ENCODE results near the gene C1orf94.
"Not testable (repeated sequence)": the region's sequence is repeated elsewhere in the genome, so short reads cannot be mapped to it uniquely, and the experiment has no call there.

The C1orf94 gene

DNA sequence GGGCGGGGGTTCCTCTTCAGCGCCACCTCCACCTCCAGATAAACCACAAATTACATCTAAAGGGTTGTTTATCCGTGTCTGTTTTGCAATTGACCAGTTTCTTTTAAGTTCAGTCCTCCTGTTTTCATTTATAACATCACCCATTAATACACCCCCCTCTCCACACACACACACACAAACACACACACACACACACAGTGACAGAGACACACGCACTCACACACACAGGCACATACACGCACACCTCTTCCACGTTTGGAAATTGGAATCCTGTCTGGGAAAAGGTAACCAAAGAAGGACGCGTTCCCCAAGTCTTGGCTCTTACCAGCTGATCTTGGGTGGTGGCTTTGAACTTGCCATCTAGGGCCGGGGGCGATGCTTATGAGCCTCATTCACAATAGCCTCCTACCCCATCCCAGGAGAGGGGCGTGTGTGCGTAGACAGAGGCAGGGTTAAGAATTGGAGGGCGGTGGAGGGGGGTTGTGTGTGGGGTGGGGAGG lies 11.2 kb upstream of the C1orf94 start:
- DNase-seq, result no peak

DNA sequence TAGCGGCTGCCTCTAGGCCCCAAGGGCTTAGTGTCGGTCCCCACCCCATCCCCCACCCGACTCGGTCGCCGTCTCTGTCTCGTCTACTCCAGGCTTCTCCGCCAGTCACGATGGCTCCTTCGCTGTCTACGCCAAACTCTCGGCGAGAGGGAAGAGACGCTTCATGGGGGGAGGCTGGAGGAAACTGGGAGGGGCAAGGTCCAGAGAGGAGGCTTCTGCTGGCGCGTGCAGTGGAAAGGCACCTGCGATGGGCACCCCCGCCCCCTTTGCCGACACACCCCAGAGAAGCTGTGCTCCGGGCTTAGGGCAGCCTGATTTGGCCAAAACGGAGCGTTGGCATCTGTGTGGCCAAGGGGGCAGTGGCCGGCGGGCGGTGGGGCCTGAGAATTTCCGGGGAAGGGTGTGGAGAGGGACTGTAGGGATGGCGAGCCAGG lies 10.5 kb upstream of the C1orf94 start:
- no peak for DNase-seq

DNA sequence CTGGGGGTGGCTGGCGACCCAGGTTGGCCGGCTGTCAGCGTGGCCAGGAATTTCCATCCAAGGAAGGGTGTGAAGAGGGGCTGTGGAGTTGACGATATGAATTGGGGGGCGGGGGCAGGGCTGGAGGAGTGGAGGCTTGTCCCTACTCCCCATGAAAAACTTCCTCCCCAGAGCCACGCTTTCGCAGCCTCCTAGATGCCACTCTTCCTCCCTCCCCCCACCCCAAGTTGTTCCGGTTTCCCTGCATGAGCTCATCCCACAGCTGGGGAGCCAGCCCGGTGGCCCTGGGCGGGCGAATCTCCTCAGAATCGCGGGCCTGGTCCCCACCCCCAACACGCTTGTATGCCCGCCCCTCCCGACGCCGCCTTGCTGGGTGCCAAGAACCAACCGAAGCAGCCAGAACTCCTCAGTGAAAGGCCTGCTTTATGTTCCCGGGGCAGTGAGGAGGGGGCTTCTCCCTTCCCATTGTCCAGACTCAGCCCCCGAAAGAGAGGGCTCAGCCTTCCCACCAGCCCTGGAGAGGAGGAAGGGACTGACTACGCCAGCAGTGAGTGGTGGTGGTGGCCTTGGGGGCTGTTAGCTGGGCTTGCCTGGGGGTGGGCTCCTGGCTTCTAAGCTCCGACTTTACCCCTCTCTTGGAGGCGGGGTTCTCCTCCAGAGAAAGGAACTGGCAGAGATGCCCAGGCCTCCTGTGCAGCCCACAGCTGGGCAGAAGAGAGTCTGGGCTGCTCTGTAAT lies 9.9 kb upstream of the C1orf94 start:
- DNase-seq, result no peak

DNA sequence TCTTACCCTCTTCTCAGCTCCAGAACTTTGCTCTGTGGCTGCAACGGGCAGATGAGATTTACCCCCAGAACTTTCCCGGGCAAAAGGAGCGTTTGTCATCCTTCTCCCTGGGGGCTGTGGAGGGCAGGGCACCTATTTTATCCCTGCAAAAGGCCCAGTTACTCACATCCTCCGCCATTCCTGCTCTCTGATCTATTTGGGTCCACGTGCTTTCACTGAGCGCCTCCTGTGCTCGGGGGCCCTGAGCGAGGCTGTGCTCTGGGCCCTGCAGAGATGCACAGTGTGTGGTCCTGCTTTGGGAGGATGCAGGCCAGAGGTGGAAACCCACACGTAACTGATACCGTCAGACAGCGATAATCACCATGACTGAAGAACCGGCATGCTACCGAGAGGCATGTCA lies 9.3 kb upstream of the C1orf94 start:
- DNase-seq, result no peak

DNA sequence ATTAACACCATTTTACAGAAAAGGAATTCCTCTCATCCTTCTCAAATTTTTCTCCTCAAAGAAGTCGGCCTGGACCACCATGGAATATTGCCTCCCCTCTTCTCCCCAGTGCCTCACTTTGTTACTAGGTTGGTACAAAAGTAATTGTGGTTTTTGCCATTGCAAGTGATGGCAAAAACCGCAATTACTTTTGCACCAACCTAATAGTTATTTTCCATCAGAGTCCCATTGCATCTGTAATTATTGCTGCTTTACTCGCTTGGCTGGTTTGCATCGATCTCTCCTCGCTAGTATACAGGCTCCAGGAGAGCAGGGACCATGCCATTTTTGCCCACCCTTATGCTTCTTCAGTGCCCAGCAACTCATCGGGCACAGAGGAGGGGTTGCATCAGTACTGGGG lies 963 bp upstream of the C1orf94 start:
- no peak for DNase-seq

DNA sequence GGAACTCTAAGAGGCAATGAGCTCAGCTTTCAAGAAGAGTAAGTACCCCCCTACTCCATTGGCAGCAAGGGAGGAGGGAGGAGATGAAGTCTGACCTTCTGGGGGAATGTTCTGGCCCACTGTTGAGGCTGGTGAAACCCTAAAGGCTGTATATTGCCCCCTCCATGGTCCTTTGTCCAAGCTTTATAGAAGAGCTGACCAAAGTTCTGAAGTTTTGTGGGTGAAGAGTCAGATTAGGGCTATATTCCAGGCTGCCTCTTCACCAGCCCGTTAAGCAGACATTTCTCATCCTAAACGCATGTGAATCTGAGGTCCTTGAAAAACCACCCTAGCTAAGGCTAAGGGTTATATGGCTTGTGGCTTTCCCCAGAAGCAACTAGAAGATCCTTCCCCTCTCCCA lies 1.4 kb downstream of the C1orf94 start:
- no peak for DNase-seq

DNA sequence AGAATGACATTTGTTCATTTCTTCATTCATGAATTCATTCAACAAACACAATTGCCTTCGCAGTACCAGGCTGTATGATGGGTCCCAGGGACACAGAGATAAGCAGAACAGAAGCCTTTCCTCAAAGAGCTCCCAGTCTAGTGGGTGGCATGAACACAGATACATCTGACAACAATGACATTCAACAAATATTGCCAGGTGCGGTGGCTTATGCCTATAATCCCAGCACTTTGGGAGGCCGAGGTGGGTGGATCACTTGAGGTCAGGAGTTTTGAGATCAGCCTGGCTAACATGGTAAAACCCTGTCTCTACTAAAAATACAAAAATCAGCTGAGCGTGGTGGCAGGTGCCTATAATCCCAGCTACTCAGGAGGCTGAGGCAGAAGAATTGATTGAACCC lies 6.7 kb downstream of the C1orf94 start:
- DNase-seq, result not testable (repeated sequence)

DNA sequence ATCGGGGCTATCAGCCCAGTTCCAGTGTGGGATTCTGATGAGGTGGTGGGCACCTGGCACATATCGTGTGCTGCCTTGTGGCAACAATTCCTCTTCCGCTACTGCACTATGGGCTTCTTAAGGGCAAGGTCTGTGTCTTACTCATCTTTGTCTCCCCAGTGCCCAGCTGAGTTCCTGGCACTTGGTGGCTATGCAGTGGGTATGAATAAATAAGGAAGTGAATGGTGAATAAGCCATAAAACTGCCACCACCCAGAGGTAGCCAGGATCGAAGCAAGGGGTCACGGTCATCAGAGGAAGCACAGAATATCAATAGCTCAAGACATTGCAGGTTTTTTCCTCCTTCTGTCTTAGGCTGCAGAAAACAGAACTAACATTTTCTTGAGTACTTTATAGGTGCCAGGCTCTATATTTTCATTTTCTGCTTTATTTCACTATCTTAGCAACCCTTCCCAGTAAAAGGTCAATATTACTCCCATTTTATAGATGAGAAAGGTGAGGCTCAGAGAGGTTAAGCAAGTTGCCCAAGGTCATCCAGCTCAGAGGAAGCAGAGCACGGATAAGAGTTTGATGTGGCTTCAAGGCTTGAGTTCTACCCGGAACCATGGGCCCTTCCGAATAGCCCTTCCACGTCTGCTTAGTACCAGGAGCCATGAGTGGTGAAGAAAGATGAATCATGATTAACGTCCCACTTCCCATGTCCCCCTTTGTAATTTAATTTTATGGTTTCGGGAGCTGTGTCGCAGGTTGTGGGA lies 10.2 kb downstream of the C1orf94 start:
- no peak for DNase-seq

DNA sequence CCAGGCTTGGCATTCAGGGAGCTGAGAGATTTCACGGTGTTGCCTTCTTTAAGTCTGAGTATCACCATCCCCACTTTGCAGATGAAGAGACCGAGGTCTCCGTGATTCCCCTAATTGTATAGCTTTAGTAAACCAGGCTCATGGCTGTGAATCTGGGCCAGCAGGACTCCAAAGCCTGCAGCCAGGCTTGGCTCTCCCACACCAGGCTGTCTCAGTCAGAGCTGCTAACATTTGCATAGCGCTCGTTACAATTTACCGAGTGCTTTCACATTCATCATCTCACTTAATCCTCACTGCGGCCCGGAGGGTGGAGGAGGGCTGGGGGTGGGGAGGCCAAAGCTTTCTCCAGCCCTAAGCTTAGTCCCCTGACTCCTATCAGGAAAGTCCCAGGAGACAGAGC lies 11.7 kb downstream of the C1orf94 start:
- no peak for DNase-seq

DNA sequence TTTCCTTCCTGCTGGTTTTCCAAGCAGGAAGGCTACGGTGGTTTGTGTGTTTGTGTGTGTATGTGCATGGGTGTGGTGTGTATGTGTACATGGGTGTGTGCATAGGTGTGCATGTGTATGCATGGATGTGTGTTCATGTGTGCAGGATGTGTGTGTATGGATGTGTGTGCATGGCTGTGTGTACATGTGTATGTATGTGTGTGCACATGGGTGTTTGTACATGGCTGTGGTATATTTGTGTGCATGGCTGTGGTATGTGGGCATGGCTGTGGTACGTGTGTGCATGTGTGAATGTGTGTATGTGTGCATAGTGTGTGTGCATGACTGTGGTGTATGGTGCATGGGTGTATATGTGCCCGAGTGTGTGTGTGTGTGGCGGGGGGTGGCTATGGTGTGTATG lies 12.3 kb downstream of the C1orf94 start:
- no peak for DNase-seq

DNA sequence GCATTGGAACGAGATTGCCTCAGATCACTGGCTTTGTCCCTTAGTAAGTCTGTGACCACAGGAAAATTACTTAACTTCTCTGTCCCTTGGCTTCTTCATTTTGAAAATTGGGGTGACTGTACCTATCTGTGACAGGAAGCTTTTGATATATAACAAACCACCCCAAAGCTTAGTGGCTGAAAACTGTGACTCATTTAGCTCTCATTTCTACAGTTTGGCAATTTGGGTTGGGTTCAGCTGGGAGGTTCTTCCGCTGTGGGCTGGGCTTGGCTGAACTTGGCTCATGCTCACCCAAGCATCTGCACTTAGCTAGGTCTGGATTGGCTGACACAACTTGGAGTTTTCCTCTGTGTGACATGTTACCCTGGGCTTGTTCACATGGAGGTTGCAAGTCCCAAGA lies 14.0 kb downstream of the C1orf94 start:
- DNase-seq, result no peak

DNA sequence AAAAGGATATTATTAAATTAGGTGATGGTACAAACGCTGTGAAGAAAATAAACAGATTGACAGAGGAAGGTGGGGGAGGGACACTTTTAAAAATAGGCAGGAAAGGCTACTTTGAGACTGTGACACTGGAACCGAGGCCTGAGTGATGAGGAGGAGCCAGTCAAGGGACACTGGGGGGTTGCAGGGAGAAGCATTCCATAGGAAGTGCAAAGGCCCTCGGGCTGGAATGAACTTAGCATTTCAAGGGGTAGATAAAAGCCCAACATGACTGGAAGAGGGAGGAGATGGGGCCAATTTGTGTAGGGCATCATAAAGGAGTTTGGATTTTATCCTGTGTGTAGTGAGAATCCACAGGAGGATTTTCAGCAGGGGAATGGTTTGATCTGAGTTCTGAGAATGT lies 15.9 kb downstream of the C1orf94 start:
- no peak for DNase-seq

DNA sequence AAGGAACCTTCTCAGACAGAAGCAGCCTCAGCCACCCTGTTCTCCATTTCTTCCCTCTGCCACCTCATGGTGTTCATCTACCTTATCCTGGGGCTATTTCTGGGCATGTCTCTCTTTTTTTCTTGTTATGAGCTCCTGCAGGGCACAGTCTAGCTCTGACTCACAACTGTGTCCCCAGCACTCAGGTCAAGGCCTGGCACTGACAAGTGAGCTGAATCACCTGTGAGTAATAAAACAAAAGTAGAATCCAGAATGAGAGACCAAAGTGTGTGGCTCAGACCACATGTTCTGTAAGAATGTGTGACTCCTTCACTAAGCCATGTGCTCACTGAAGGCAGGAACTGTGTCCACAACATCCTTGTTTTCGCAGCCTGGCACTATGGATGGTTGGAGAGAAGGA lies 23.2 kb downstream of the C1orf94 start:
- DNase-seq, result no peak

DNA sequence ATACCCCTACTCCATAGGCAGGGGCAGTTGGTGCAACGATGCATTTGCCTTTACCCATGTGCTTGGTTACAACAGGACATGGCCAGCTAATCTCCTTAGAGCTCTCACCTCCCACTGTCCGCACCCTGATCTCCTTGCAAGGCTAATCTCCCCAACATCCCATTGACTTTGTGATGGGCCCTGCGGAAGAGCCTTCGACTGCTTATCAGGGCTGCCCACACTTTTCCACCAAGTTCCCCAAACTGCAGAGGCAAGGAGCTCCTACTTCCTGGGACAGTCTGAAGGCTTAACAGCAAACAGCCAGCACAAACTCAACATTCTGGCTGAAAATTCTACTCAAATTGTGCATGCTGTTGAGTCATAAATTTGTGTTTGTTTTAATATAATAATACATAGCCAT lies 36.0 kb downstream of the C1orf94 start:
- DNase-seq, result no peak

DNA sequence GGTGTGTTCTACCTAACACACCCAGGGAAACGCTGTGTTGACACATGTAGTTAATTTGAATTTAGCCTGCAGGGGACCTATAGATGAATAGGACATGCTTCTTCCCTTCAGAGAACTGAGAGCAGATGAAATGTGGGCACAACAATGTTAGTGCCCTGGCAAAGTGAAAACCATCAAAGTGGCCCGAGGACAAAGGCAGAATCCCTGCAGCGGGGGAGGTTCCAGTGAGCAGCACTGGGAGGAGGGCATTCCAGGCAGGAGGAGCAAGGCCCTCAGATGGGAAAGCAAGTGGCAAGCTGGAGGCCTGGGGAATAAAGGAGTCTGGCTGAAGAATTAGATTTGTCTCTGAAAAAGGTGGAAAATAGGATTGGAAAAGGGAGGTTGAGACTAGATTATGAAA lies 37.2 kb downstream of the C1orf94 start:
- DNase-seq, result no peak

DNA sequence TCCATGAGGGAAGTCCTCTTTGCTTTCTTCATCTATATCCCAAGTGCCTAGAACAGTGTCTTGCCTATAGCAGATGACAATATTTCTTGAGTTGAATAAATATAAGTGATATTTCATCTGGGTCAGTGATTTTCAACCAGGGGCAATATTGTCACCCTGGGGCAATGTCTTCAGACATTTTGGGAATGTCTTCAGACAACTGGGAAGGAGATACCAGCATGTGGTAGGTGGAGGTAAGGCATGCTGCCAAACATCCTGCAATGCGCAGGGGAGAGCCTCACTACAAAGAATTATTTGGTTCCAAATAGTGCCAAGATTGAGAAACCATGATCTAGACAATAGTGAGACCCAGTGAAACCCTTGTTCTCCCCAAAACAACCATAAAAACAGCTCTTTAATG lies 54.7 kb downstream of the C1orf94 start:
- DNase-seq, result no peak

DNA sequence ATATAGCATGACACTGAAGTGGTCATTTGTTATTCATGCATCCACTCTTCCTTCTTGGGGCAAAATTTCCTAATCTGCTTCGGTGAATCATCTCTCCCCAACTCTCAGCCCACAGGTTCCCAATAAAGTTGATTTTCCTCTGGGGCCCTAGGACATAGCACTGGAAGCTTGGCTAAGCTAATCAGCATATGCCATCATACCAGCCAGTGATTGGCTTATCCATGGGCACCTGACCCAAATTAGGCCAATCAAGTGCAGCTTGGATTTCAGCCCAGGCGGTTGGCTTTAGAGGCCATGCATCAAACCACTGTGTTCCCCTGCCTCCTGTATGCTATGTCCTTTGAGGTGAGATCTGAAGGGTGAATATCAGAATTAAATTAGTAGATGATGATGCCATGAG lies 58.9 kb downstream of the C1orf94 start:
- DNase-seq, result no peak

DNA sequence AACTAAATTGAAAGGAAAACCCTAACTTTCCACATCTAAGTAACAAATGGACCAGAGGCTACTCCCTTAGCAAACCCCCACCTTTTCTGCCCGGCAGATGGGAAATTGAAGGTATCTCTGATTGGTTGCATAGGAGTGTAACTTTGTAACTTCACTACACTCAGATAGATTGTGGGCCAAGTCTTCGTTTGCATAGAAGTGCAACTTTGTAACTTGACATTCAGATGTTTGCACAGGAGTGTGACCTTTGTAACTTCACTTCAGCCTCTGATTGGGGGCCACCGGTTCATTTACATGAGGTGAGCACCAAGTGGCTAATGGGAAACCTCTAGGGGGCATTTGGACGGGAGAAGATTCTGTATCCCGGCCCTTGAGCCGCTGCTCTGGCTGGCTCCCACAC lies 59.4 kb downstream of the C1orf94 start:
- no peak for DNase-seq

DNA sequence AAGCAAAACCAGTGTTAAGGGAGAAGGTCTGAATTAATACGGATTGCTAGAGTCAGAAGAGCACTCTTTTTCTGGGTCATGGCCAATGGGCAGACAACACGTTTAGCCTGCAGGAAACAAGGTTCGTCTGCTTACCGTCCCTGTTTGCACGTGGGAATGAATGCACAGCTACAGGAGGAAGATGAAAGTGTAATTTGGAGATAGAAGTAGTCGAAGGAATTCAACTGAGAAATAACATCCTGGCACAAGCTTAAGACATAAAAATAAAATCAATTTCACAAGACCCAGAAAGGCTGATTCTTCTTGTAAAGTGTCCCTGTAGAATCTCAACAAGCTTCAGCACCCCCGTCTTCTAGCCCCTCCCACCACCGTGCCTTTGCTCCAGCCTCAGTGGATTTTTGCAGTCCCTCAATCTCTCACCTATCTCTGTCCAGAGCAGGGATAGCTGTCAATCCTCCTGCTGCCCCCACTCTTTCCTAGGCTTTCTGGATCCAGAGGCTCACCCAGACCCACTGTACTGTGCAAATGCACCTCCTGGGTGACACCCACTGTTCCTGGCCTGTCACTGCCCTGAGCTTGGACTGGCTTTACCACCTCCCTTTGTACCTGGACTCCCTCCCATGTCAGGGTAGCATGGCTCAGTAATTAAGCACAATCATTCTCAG lies 60.6 kb downstream of the C1orf94 start:
- no peak for DNase-seq

DNA sequence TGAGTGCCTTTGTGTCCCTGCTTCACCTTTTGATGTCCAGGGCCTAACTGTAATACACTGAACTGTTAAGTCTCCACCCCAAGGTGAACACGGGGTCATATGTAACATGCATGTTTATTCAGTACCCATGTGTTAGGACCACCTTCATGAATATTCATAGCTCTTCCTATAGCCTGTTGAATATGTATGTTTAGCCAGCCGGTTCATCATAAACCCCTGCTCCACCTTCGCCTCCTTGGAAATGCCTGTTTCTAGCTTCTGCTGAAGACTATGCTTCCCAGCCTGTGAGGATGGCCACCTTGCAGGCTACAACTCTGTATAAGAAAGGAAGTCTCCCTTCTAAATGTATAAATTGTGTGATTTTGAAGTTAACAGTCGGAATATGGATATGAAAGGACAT lies 69.3 kb downstream of the C1orf94 start:
- DNase-seq, result no peak

DNA sequence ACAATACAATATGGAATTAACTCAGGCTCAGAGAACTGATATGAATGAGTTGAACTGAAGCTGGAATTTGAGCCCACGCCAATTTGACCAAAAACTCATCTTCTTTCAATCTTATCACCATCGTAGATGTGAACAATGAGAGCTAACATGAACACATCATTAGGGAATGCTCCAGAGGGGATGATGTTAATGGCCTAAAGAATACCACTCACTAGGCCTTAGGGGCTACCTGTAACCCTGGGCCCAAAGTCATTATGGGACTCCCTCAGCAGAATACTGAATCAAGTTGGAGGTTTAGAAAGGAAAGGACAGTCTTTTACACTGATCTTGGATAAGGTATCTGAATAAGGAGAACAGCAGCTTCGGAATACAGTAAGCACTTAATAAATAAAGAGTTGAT lies 73.6 kb downstream of the C1orf94 start:
- DNase-seq, result no peak

DNA sequence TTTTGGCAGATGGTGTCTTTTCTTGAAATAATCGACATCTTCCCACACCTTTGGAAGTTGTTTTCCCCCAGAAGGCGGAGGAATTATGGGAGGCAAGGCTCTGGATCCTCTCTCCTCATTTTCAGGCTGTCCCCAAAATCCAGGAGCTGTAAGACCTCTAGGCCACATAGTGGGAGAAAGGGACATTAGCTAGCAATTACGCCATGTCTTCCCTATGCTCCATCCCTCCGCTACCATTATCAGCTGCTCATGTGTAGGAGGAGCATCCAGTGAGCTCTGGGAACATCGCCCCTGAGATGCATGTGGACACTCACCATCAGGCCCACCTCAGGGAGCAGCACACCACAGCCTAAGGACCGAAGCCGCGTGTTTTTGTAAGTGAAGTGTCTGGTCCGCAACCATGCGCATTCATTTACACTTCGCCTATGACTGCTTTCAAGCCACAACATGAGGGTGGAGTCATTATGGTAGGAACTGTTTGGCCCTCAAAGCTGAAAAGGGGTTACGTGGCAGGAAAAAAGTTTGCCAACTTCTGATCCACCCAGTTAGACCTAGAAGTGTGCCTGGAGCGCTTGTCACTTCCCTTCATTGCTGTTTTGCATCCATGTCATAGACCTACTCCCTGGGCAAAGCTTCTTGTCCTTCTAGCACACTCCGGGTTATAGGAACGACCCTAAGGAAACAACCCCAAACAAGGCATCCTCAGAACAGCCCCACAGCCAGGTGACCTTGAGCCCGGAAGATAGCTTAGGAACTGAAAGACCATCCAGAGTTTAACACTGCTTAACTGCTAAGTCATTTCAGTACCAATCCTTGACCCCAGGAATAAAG lies 85.5 kb downstream of the C1orf94 start:
- DNase-seq, result no peak

DNA sequence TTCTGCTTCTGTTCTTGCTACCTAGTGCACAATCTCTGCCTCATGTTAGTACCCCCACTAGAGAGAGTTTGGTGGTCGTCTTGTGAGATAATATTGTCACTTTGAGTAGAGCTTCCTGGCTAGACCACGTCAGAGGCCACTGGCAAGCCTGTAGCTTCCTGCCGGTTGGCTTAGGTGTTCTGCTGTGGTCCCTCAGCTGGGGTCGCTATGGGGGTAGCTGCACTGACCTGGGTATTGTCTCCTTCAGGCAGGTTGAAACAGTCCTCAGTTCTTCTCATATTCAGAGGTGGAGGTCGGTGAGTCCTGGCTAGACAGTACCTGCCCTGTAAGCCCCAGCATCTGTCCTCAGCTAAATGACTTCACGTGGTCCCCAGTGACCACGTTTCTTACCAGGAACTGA lies 86.2 kb downstream of the C1orf94 start:
- no peak for DNase-seq
